BLaER1 (cell line): Measurements from ENCODE around the gene MST1.

Experiments
- H3K27ac ChIP-seq: shearing (Covaris generic); formaldehyde crosslinking; 2 replicates; pipeline ENCODE4 v1.8.1; 2022
- H3K27me3 ChIP-seq: shearing (Covaris generic); formaldehyde crosslinking; 2 replicates; pipeline ENCODE4 v1.8.1; 2022
- H3K36me3 ChIP-seq: shearing (Covaris generic); formaldehyde crosslinking; 2 replicates; pipeline ENCODE4 v1.8.1; 2022
- H3K4me1 ChIP-seq: shearing (Covaris generic); formaldehyde crosslinking; 2 replicates; pipeline ENCODE4 v1.8.1; 2022
- H3K4me2 ChIP-seq: shearing (Covaris generic); formaldehyde crosslinking; 2 replicates; pipeline ENCODE4 v1.8.1; 2022
- H3K4me3 ChIP-seq: shearing (Covaris generic); formaldehyde crosslinking; 2 replicates; pipeline ENCODE4 v1.8.1; 2022
- H3K9ac ChIP-seq: shearing (Covaris generic); formaldehyde crosslinking; 2 replicates; pipeline ENCODE4 v1.8.1; 2022
- H3K9me3 ChIP-seq: shearing (Covaris generic); formaldehyde crosslinking; 2 replicates; pipeline ENCODE4 v1.8.1; 2022
- H4K20me1 ChIP-seq: shearing (Covaris generic); formaldehyde crosslinking; 2 replicates; pipeline ENCODE4 v1.8.1; 2022
- Cebpa-rat ChIP-seq: shearing (Covaris generic); IDR thresholded peaks from 2 replicates; pipeline ENCODE4 v1.8.1; 2022

MST1 gene

DNA sequence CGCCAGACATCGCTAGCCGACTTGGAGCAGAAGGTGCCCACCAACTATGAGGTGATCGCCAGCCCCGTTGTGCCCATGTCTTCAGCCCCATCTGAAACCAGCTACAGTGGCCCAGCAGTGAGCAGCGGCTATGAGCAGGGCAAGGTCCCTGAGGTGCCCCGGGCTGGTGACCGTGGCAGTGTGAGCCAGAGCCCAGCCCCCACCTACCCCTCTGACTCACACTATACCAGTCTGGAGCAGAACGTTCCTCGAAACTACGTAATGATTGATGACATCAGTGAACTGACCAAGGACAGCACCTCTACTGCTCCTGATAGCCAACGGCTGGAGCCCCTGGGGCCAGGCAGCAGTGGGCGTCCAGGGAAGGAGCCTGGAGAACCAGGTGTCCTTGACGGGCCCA lies 28.0 kb downstream of the MST1 start:
- H3K4me2 ChIP-seq: no peak overlapping the region
- no peaks in the 10 kb centered on the region for H3K9me3 ChIP-seq
- no peak overlapping the region for H3K27ac ChIP-seq
- no peaks in the 10 kb centered on the region for H3K36me3 ChIP-seq
- H4K20me1 ChIP-seq: no peaks in the 10 kb centered on the region
- H3K9ac ChIP-seq: no peak overlapping the region
- H3K27me3 ChIP-seq: no peaks in the 10 kb centered on the region
- peaks cover 61% of the 10 kb centered on the region for H3K4me1 ChIP-seq
- TF ChIP-seq Cebpa-rat: no peak
- no peak overlapping the region for H3K4me3 ChIP-seq

DNA sequence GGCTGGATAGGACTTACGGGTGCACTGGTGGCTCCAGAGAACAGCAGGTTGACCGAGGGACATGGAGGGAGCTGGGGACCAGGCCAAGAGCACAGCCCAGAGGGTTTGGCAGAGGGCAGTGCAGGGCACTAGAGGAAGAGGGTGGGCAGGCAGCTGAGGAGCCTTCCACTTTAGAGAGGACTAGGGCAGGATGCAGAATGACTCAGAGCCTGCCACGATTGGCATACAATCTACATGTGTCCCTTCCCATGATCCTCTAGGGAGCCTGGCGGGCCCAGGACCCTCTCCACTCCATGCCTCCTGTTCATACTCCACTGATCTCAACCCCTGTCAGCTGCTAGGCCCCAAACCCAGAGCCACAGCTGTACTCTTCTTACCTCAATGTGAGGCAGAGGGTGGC lies 29.5 kb downstream of the MST1 start:
- TF ChIP-seq Cebpa-rat: no peak
- H3K9ac ChIP-seq: no peak overlapping the region
- H3K9me3 ChIP-seq: no peaks in the 10 kb centered on the region; the same call in 1 of the 2 replicates
- H3K4me2 ChIP-seq: peak overlapping the region; percentile 79
- no peak overlapping the region for H3K4me3 ChIP-seq
- H3K4me1 ChIP-seq: peaks cover 76% of the 10 kb centered on the region
- H3K36me3 ChIP-seq: no peaks in the 10 kb centered on the region
- no peaks in the 10 kb centered on the region for H3K27me3 ChIP-seq
- H3K27ac ChIP-seq: peak overlapping the region; percentile 44
- H4K20me1 ChIP-seq: no peaks in the 10 kb centered on the region

DNA sequence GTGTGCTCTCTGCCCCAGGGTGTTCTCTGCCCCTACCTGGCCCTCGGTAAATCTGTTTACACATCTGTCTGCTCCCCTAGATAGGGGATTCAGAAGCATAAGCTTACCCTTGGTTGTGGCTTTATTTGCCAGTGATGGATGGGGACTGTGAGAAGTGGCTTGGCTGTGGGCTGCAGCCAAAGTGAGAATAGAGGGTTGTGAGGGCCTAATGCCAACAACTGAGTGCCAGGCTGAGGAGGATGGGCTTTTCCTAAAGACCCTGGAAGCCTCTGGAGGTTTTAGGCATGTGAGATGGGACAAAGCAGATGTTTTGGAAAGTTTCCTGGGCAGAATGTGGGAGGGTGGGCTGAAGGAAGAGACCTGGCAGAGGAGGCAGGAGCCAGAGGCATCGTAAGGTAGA lies 30.6 kb downstream of the MST1 start:
- Histone ChIP-seq H3K27me3 (no peaks in the 10 kb centered on the region), H3K9ac (no peak overlapping the region), H3K4me2 (peak overlapping the region; percentile 79), H3K36me3 (no peaks in the 10 kb centered on the region), H3K4me3 (no peak overlapping the region), H3K9me3 (no peaks in the 10 kb centered on the region; the same call in 1 of the 2 replicates), H4K20me1 (peaks cover 2% of the 10 kb centered on the region; the same call in 1 of the 2 replicates), H3K27ac (no peak overlapping the region; the same call in 1 of the 2 replicates), H3K4me1 (peaks cover 87% of the 10 kb centered on the region)
- no peak for TF ChIP-seq Cebpa-rat

DNA sequence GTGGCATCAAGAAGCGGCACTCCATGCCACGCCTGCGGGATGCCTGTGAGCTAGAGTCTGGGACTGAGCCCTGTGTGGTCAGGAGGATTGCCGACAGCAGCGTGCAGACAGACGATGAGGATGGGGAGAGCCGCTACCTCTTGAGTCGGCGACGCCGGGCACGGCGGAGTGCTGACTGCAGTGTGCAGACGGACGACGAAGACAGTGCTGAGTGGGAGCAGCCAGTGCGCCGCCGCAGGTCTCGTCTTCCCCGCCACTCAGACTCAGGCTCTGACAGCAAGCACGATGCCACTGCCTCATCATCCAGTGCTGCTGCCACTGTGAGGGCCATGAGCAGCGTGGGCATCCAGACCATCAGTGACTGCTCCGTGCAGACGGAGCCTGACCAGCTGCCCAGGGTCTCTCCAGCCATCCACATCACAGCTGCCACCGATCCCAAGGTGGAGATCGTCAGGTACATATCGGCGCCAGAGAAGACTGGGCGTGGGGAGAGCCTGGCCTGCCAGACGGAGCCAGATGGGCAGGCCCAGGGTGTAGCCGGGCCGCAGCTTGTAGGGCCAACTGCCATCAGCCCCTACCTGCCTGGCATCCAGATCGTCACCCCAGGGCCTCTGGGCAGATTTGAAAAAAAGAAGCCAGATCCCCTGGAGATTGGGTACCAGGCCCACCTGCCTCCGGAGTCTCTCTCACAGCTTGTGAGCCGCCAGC lies 31.9 kb downstream of the MST1 start:
- H3K4me1 ChIP-seq: peaks cover 93% of the 10 kb centered on the region
- H4K20me1 ChIP-seq: peaks cover 9% of the 10 kb centered on the region; the same call in 1 of the 2 replicates
- no peaks in the 10 kb centered on the region; the same call in 1 of the 2 replicates for H3K9me3 ChIP-seq
- H3K27ac ChIP-seq: no peak overlapping the region
- no peaks in the 10 kb centered on the region for H3K36me3 ChIP-seq
- peak overlapping the region; percentile 79 for H3K4me2 ChIP-seq
- no peak for TF ChIP-seq Cebpa-rat
- H3K27me3 ChIP-seq: no peaks in the 10 kb centered on the region
- no peak overlapping the region for H3K9ac ChIP-seq
- H3K4me3 ChIP-seq: no peak overlapping the region

DNA sequence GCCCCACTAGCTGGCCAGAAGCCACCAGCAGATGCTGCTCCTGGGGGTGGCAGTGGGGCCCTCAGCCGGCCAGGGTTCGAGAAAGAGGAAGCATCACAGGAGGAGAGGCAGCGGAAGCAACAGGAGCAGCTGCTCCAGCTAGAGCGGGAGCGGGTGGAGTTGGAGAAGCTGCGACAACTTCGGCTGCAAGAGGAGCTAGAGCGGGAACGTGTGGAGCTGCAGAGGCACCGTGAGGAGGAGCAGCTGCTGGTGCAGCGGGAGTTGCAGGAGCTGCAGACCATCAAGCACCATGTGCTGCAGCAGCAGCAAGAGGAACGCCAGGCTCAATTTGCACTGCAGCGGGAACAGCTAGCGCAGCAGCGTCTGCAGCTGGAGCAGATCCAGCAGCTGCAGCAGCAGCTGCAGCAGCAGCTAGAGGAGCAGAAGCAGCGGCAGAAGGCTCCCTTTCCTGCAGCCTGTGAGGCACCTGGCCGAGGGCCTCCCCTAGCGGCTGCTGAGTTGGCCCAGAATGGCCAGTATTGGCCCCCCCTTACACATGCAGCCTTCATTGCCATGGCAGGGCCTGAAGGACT lies 32.6 kb downstream of the MST1 start:
- H3K27me3 ChIP-seq: no peaks in the 10 kb centered on the region
- H3K4me1 ChIP-seq: peaks cover 88% of the 10 kb centered on the region
- no peaks in the 10 kb centered on the region for H3K36me3 ChIP-seq
- H3K9ac ChIP-seq: no peak overlapping the region
- H3K4me3 ChIP-seq: no peak overlapping the region
- H3K27ac ChIP-seq: peak overlapping the region; percentile 87; the same call in 1 of the 2 replicates
- no peaks in the 10 kb centered on the region; the same call in 1 of the 2 replicates for H3K9me3 ChIP-seq
- peaks cover 9% of the 10 kb centered on the region; the same call in 1 of the 2 replicates for H4K20me1 ChIP-seq
- TF ChIP-seq Cebpa-rat: no peak
- H3K4me2 ChIP-seq: peak overlapping the region; percentile 79

DNA sequence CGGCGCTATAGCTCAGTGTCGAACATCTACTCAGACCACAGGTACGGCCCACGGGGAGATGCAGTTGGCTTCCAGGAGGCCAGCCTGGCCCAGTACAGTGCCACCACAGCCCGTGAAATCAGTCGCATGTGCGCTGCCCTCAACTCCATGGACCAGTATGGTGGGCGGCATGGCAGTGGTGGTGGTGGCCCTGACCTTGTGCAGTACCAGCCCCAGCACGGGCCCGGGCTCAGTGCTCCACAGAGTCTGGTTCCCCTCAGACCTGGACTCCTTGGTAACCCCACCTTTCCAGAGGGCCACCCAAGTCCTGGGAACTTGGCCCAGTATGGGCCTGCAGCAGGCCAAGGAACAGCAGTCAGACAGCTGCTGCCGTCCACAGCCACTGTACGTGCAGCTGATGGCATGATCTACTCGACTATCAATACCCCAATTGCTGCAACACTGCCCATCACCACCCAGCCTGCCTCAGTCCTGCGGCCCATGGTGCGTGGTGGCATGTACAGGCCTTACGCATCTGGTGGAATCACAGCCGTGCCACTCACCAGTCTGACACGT lies 33.5 kb downstream of the MST1 start:
- Histone ChIP-seq H4K20me1 (peaks cover 9% of the 10 kb centered on the region; the same call in 1 of the 2 replicates), H3K27me3 (no peaks in the 10 kb centered on the region), H3K27ac (peak overlapping the region; percentile 87), H3K9me3 (no peaks in the 10 kb centered on the region; the same call in 1 of the 2 replicates), H3K9ac (no peak overlapping the region), H3K4me2 (peak overlapping the region; percentile 79), H3K4me1 (peaks cover 87% of the 10 kb centered on the region), H3K36me3 (no peaks in the 10 kb centered on the region), H3K4me3 (no peak overlapping the region; the same call in 1 of the 2 replicates)
- no peak for TF ChIP-seq Cebpa-rat

DNA sequence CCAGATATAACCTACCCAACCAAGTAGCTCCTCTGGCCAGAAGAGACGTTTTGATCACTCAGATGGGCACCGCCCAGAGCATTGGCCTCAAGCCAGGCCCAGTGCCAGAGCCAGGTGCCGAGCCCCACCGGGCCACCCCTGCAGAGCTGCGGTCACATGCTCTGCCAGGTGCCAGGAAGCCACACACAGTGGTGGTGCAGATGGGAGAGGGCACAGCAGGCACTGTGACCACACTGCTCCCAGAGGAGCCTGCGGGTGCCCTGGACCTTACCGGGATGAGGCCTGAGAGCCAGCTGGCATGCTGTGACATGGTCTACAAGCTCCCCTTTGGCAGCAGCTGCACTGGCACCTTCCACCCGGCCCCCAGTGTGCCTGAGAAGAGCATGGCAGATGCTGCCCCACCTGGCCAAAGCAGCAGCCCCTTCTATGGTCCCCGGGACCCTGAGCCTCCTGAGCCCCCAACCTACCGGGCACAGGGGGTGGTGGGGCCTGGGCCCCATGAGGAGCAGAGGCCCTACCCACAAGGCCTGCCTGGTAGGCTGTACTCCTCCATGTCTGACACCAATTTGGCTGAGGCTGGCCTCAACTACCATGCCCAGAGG lies 34.2 kb downstream of the MST1 start:
- Histone ChIP-seq H3K4me2 (peak overlapping the region; percentile 79), H3K9ac (no peak overlapping the region), H3K36me3 (no peaks in the 10 kb centered on the region), H3K27ac (peak overlapping the region; percentile 87), H3K4me3 (no peak overlapping the region; the same call in 1 of the 2 replicates), H3K27me3 (no peaks in the 10 kb centered on the region), H3K9me3 (no peaks in the 10 kb centered on the region; the same call in 1 of the 2 replicates), H3K4me1 (peaks cover 87% of the 10 kb centered on the region), H4K20me1 (peaks cover 9% of the 10 kb centered on the region; the same call in 1 of the 2 replicates)
- no peak for TF ChIP-seq Cebpa-rat

DNA sequence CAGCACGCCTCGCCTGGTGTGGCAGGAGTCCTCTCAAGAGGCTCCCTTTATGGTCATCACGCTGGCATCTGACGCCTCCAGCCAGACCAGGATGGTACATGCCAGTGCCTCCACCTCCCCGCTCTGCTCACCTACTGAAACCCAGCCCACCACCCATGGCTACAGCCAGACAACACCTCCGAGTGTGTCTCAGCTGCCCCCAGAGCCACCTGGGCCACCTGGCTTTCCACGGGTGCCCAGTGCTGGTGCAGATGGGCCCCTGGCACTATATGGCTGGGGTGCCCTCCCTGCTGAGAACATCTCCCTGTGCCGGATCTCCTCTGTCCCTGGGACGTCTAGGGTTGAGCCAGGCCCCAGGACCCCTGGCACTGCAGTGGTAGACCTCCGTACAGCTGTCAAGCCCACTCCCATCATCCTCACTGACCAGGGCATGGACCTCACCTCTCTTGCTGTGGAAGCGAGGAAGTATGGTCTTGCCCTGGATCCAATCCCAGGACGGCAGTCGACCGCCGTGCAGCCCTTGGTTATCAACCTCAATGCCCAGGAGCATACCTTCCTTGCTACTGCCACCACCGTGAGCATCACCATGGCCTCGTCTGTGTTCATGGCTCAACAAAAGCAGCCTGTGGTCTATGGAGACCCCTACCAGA lies 35.0 kb downstream of the MST1 start:
- Histone ChIP-seq H4K20me1 (peaks cover 9% of the 10 kb centered on the region; the same call in 1 of the 2 replicates), H3K36me3 (no peaks in the 10 kb centered on the region), H3K27me3 (no peaks in the 10 kb centered on the region), H3K4me1 (peaks cover 83% of the 10 kb centered on the region), H3K27ac (peak overlapping the region; percentile 77), H3K9me3 (no peaks in the 10 kb centered on the region; the same call in 1 of the 2 replicates), H3K4me3 (no peak overlapping the region), H3K4me2 (peak overlapping the region; percentile 79), H3K9ac (no peak overlapping the region)
- no peak for TF ChIP-seq Cebpa-rat

DNA sequence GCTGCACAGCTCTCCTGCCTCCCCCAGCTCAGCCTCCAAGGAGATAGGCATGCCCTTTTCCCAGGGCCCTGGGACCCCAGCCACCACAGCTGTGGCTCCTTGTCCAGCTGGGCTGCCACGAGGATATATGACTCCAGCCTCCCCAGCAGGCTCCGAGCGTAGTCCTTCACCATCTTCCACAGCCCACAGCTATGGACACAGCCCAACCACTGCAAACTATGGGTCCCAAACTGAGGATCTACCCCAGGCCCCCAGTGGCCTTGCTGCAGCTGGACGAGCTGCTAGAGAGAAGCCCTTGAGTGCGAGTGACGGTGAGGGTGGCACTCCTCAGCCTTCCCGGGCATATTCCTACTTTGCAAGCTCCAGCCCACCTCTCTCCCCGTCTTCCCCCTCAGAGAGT lies 35.7 kb downstream of the MST1 start:
- Histone ChIP-seq H3K9ac (no peak overlapping the region), H3K36me3 (no peaks in the 10 kb centered on the region), H3K4me2 (peak overlapping the region; percentile 79), H3K4me1 (peaks cover 76% of the 10 kb centered on the region), H3K27me3 (no peaks in the 10 kb centered on the region), H3K9me3 (no peaks in the 10 kb centered on the region; the same call in 1 of the 2 replicates), H3K4me3 (no peak overlapping the region), H3K27ac (no peak overlapping the region), H4K20me1 (peaks cover 9% of the 10 kb centered on the region; the same call in 1 of the 2 replicates)
- TF ChIP-seq Cebpa-rat: no peak
